ENCODE data around the gene MMP24. TPM values are rescaled to one million over a fixed set of nuclear protein-coding genes. Genes with fewer than 3 reads are reported as not detected.
"Not testable (repeated sequence)": the region's sequence is repeated elsewhere in the genome, so short reads cannot be mapped to it uniquely, and the experiment has no call there.

MMP24 gene
- total RNA-seq, 1 donor from 2014 or later = 15.6 TPM

DNA sequence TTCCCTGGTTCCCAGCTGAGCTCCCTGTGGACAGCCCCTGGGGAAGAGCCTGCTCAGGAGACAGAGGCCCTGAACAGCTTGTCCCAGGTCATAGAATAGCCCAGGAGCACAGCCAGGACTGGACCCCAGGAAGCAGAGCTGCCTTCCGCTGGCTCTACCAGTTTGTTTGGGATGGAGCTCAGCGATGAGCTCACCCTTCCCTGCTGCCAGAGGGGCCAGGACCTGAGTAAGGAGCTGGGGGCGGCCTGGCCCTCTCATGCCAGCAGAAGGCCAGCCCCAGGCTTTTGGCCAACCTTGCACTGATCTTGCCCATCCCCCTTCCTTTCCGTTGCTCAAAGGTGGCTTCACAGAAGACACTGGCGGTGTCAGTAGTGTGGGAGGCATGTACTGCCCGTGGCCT, 33.9 kb downstream of the MMP24 start:
- Mint-ChIP-seq H3K27ac (ENCODE audit: unreplicated experiment) (no peak overlapping the region), H3K4me1 (ENCODE audit: low read depth, unreplicated experiment) (peaks cover 19% of the 10 kb centered on the region), H3K4me3 (ENCODE audit: unreplicated experiment) (no peak overlapping the region), H3K27me3 (ENCODE audit: low read depth, unreplicated experiment) (no peaks in the 10 kb centered on the region), H3K36me3 (ENCODE audit: low read depth, unreplicated experiment) (peaks cover 3% of the 10 kb centered on the region), H3K9me3 (ENCODE audit: unreplicated experiment) (no peaks in the 10 kb centered on the region)
- no peaks in the 10 kb centered on the region for H3K27me3 ChIP-seq (ENCODE audit: insufficient read depth, low read length)
- no peak overlapping the region for H3K4me2 ChIP-seq (ENCODE audit: low read length)
- FAIRE-seq = no peak
- TF ChIP-seq, protein P1, sequence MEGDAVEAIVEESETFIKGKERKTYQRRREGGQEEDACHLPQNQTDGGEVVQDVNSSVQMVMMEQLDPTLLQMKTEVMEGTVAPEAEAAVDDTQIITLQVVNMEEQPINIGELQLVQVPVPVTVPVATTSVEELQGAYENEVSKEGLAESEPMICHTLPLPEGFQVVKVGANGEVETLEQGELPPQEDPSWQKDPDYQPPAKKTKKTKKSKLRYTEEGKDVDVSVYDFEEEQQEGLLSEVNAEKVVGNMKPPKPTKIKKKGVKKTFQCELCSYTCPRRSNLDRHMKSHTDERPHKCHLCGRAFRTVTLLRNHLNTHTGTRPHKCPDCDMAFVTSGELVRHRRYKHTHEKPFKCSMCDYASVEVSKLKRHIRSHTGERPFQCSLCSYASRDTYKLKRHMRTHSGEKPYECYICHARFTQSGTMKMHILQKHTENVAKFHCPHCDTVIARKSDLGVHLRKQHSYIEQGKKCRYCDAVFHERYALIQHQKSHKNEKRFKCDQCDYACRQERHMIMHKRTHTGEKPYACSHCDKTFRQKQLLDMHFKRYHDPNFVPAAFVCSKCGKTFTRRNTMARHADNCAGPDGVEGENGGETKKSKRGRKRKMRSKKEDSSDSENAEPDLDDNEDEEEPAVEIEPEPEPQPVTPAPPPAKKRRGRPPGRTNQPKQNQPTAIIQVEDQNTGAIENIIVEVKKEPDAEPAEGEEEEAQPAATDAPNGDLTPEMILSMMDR (IDR thresholded peaks at IDR 0.05; ENCODE audit: insufficient read depth, low read depth, low read length) = no peak
- TF ChIP-seq EZH2 (IDR thresholded peaks at IDR 0.05; ENCODE audit: insufficient read depth, low read length) = no peak
- no peak overlapping the region for H2AFZ ChIP-seq (ENCODE audit: low read depth, low read length)
- no peak overlapping the region for H3K27ac ChIP-seq (ENCODE audit: low read depth, low read length)
- no peak overlapping the region for H3K4me3 ChIP-seq (ENCODE audit: insufficient read depth, low read depth, low read length)
- H3K79me2 ChIP-seq (ENCODE audit: insufficient read depth, low read length) = no peaks in the 10 kb centered on the region
- H3K36me3 ChIP-seq (ENCODE audit: insufficient read depth, low read length) = no peaks in the 10 kb centered on the region
- DNase-seq (ENCODE audit: low read depth) = no peak
- H4K20me1 ChIP-seq (ENCODE audit: insufficient read depth, low read length) = no peaks in the 10 kb centered on the region
- H3K9me3 ChIP-seq (ENCODE audit: insufficient read depth, low read depth, low read length) = no peaks in the 10 kb centered on the region
- no peak overlapping the region for H3K9ac ChIP-seq (ENCODE audit: low read length)
- H3K4me1 ChIP-seq (ENCODE audit: insufficient read depth, low read length) = peaks cover 27% of the 10 kb centered on the region

DNA sequence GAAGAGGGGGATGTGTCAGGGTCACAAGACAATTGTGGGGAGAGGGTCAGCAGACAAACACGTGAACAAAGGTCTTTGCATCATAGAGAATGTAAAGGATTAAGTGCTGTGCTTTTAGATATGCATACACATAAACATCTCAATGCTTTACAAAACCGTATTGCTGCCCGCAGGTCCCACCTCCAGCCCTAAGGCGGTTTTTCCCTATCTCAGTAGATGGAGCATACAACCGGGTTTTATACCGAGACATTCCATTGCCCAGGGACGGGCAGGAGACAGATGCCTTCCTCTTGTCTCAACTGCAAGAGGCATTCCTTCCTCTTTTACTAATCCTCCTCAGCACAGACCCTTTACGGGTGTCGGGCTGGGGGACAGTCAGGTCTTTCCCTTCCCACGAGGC, 35.8 kb downstream of the MMP24 start:
- Mint-ChIP-seq H3K27ac (ENCODE audit: unreplicated experiment) (peak overlapping the region; percentile 84), H3K4me1 (ENCODE audit: low read depth, unreplicated experiment) (peaks cover 19% of the 10 kb centered on the region)
- not testable (repeated sequence) for H3K27ac ChIP-seq (ENCODE audit: low read depth, low read length); H3K79me2 ChIP-seq (ENCODE audit: insufficient read depth, low read length); H3K9me3 Mint-ChIP-seq (ENCODE audit: unreplicated experiment); H3K4me3 Mint-ChIP-seq (ENCODE audit: unreplicated experiment); H2AFZ ChIP-seq (ENCODE audit: low read depth, low read length); H3K27me3 ChIP-seq (ENCODE audit: insufficient read depth, low read length); H3K9ac ChIP-seq (ENCODE audit: low read length); H3K36me3 Mint-ChIP-seq (ENCODE audit: low read depth, unreplicated experiment); H3K9me3 ChIP-seq (ENCODE audit: insufficient read depth, low read depth, low read length); H3K4me3 ChIP-seq (ENCODE audit: insufficient read depth, low read depth, low read length); FAIRE-seq; H3K36me3 ChIP-seq (ENCODE audit: insufficient read depth, low read length); H4K20me1 ChIP-seq (ENCODE audit: insufficient read depth, low read length); H3K4me2 ChIP-seq (ENCODE audit: low read length); DNase-seq (ENCODE audit: low read depth); H3K27me3 Mint-ChIP-seq (ENCODE audit: low read depth, unreplicated experiment)
- peaks cover 21% of the 10 kb centered on the region for H3K4me1 ChIP-seq (ENCODE audit: insufficient read depth, low read length)

DNA sequence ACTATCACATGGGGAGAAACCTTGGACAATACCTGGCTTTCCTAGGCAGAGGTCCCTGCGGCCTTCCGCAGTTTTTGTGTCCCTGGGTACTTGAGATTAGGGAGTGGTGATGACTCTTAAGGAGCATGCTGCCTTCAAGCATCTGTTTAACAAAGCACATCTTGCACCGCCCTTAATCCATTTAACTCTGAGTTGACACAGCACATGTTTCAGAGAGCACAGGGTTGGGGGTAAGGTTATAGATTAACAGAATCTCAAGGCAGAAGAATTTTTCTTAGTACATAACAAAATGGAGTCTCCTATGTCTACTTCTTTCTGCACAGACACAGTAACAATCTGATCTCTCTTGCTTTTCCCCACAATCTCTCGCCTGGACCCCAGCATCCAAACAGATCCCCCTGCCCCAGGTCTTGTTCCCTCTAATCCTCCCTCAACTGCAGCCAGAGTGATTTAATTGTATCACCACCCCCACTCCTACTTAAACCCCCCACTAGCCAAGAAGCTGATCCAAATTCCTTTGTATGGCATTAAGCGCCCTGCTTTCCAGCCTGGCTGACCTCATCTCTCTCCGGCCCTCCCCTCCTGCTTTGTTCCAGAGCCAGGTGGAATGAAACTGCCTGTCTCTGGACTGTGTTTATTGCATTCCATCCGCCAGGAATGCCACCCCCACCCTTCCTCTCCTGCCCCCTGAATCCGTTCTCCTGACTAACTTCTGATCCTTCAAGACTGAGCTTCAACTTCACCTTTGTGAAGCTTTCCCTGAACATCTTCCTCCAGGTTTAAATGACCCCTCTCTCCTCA, 36.4 kb downstream of the MMP24 start:
- not testable (repeated sequence) for FAIRE-seq; H3K9me3 Mint-ChIP-seq (ENCODE audit: unreplicated experiment)

More for the DNA sequence above, 36.4 kb downstream of the MMP24 start:
- H3K9me3 ChIP-seq (ENCODE audit: insufficient read depth, low read depth, low read length); H3K36me3 ChIP-seq (ENCODE audit: insufficient read depth, low read length); H4K20me1 ChIP-seq (ENCODE audit: insufficient read depth, low read length); H3K27me3 Mint-ChIP-seq (ENCODE audit: low read depth, unreplicated experiment); H3K4me3 ChIP-seq (ENCODE audit: insufficient read depth, low read depth, low read length); H2AFZ ChIP-seq (ENCODE audit: low read depth, low read length); H3K36me3 Mint-ChIP-seq (ENCODE audit: low read depth, unreplicated experiment); H3K79me2 ChIP-seq (ENCODE audit: insufficient read depth, low read length); H3K27me3 ChIP-seq (ENCODE audit: insufficient read depth, low read length): not testable (repeated sequence)
- H3K9ac ChIP-seq (ENCODE audit: low read length) = peak overlapping the region; percentile 57
- H3K4me1 Mint-ChIP-seq (ENCODE audit: low read depth, unreplicated experiment) = peaks cover 21% of the 10 kb centered on the region
- DNase-seq (ENCODE audit: low read depth) = peak; percentile 75
- peak overlapping the region; percentile 56 for H3K27ac ChIP-seq (ENCODE audit: low read depth, low read length)
- peak overlapping the region; percentile 54 for H3K4me3 Mint-ChIP-seq (ENCODE audit: unreplicated experiment)
- peaks cover 15% of the 10 kb centered on the region for H3K4me1 ChIP-seq (ENCODE audit: insufficient read depth, low read length)
- H3K27ac Mint-ChIP-seq (ENCODE audit: unreplicated experiment) = peak overlapping the region; percentile 95
- peak overlapping the region; percentile 72 for H3K4me2 ChIP-seq (ENCODE audit: low read length)
